ENCODE data around the gene RPE65.
A peak's percentile ranks its signal among the peaks of the same experiment; 100 is the strongest.
"Not testable (repeated sequence)": the region's sequence is repeated elsewhere in the genome, so short reads cannot be mapped to it uniquely, and the experiment has no call there.

RPE65 gene

GRCh38 chr1:68479501-68479900 lies 29.7 kb upstream of the RPE65 start:
- no peaks in the 10 kb centered on the region; the same call in 1 of the 2 replicates for H3K36me3 ChIP-seq (ENCODE audit: control insufficient read depth, insufficient read depth, low read length)
- DNase-seq (ENCODE audit: extremely low read depth, insufficient read length), result no peak
- no peaks in the 10 kb centered on the region for H3K27me3 ChIP-seq (replicated peaks; ENCODE audit: control insufficient read depth, insufficient read depth, low read length)
- no peak for TF ChIP-seq CTCF (IDR thresholded peaks at IDR 0.05; ENCODE audit: insufficient read depth, low read length, poor library complexity, severe bottlenecking)
- no peak overlapping the region for H3K4me3 ChIP-seq (replicated peaks; ENCODE audit: low read depth, low read length)

- Histone ChIP-seq H3K36me3 (ENCODE audit: control insufficient read depth, insufficient read depth, low read length) (no peaks in the 10 kb centered on the region; the same call in 1 of the 2 replicates), H3K27me3 (replicated peaks; ENCODE audit: control insufficient read depth, insufficient read depth, low read length) (no peaks in the 10 kb centered on the region), H3K4me3 (replicated peaks; ENCODE audit: low read depth, low read length) (no peak overlapping the region)
- TF ChIP-seq CTCF (IDR thresholded peaks at IDR 0.05; ENCODE audit: insufficient read depth, low read length, poor library complexity, severe bottlenecking), result no peak
- DNase-seq (ENCODE audit: extremely low read depth, insufficient read length), result no peak
Measured at GRCh38 chr1:68478662-68479061, 28.9 kb upstream of the RPE65 start.

- not testable (repeated sequence) for H3K4me3 ChIP-seq (replicated peaks; ENCODE audit: low read depth, low read length); DNase-seq (ENCODE audit: extremely low read depth, insufficient read length); H3K36me3 ChIP-seq (ENCODE audit: control insufficient read depth, insufficient read depth, low read length); H3K27me3 ChIP-seq (replicated peaks; ENCODE audit: control insufficient read depth, insufficient read depth, low read length)
Measured at GRCh38 chr1:68476626-68477025, 26.9 kb upstream of the RPE65 start.

GRCh38 chr1:68473060-68473459 lies 23.3 kb upstream of the RPE65 start:
- Histone ChIP-seq H3K36me3 (ENCODE audit: control insufficient read depth, insufficient read depth, low read length) (no peaks in the 10 kb centered on the region), H3K4me3 (replicated peaks; ENCODE audit: low read depth, low read length) (no peak overlapping the region), H3K27me3 (replicated peaks; ENCODE audit: control insufficient read depth, insufficient read depth, low read length) (no peaks in the 10 kb centered on the region)
- TF ChIP-seq CTCF (IDR thresholded peaks at IDR 0.05; ENCODE audit: insufficient read depth, low read length, poor library complexity, severe bottlenecking), result no peak
- DNase-seq (ENCODE audit: extremely low read depth, insufficient read length), result no peak

GRCh38 chr1:68470388-68470970 lies 20.7 kb upstream of the RPE65 start:
- peak; percentile 55 for TF ChIP-seq CTCF (IDR thresholded peaks at IDR 0.05; ENCODE audit: insufficient read depth, low read length, poor library complexity, severe bottlenecking)
- Histone ChIP-seq H3K4me3 (replicated peaks; ENCODE audit: low read depth, low read length) (no peak overlapping the region), H3K27me3 (replicated peaks; ENCODE audit: control insufficient read depth, insufficient read depth, low read length) (no peaks in the 10 kb centered on the region), H3K36me3 (ENCODE audit: control insufficient read depth, insufficient read depth, low read length) (no peaks in the 10 kb centered on the region)
- no peak for DNase-seq (ENCODE audit: extremely low read depth, insufficient read length)

- no peak for DNase-seq (ENCODE audit: extremely low read depth, insufficient read length)
- H3K4me3 ChIP-seq (replicated peaks; ENCODE audit: low read depth, low read length), result no peak overlapping the region
- no peaks in the 10 kb centered on the region for H3K27me3 ChIP-seq (replicated peaks; ENCODE audit: control insufficient read depth, insufficient read depth, low read length)
- no peak for TF ChIP-seq CTCF (IDR thresholded peaks at IDR 0.05; ENCODE audit: insufficient read depth, low read length, poor library complexity, severe bottlenecking)
- H3K36me3 ChIP-seq (ENCODE audit: control insufficient read depth, insufficient read depth, low read length), result no peaks in the 10 kb centered on the region
Measured at GRCh38 chr1:68464891-68465290, 15.1 kb upstream of the RPE65 start.

All from GM06990 (cell line).